WTC11 (cell line): Measurements from ENCODE around the gene ATXN7.

Source experiments
- ATF3 ChIP-seq: sonication (generic); formaldehyde crosslinking; conservative IDR thresholded peaks from 2 replicates; pipeline ENCODE4 v1.8.1; 2022; ENCODE audit warnings: mild to moderate bottlenecking, missing genetic modification reagents
- CTCF ChIP-seq: fragments of 200-600 bp; IDR thresholded peaks from 2 replicates; pipeline ENCODE4 v1.8.0; 2022; ENCODE audit warnings: antibody characterized with exemption
- ELF4 ChIP-seq: sonication (generic); formaldehyde crosslinking; IDR thresholded peaks from 2 replicates; pipeline ENCODE4 v1.8.1; 2022; ENCODE audit warnings: low read depth, mild to moderate bottlenecking, moderate library complexity, missing genetic modification reagents
- ETV6 ChIP-seq: sonication (generic); formaldehyde crosslinking; IDR thresholded peaks from 2 replicates; pipeline ENCODE4 v1.8.1; 2022; ENCODE audit warnings: mild to moderate bottlenecking, missing genetic modification reagents
- FOXK1 ChIP-seq: sonication (generic); formaldehyde crosslinking; IDR thresholded peaks from 2 replicates; pipeline ENCODE4 v1.8.0; 2022; ENCODE audit warnings: mild to moderate bottlenecking, moderate library complexity, missing genetic modification reagents
- KAT7 ChIP-seq: sonication (generic); formaldehyde crosslinking; IDR thresholded peaks from 2 replicates; pipeline ENCODE4 v1.8.1; 2023; ENCODE audit warnings: missing genetic modification reagents, mild to moderate bottlenecking, borderline replicate concordance
- MYBL2 ChIP-seq: sonication (generic); formaldehyde crosslinking; IDR thresholded peaks from 2 replicates; pipeline ENCODE4 v1.8.1; 2023; ENCODE audit warnings: mild to moderate bottlenecking, moderate library complexity, missing genetic modification reagents
- OVOL2 ChIP-seq: fragments of 250-450 bp; sonication (Bioruptor Pico); IDR thresholded peaks from 2 replicates; pipeline ENCODE4 v1.9.0; 2021; ENCODE audit warnings: mild to moderate bottlenecking, borderline replicate concordance
- TP53 ChIP-seq: sonication (generic); formaldehyde crosslinking; IDR thresholded peaks from 2 replicates; pipeline ENCODE4 v1.8.1; 2023; ENCODE audit warnings: mild to moderate bottlenecking, missing genetic modification reagents
- USF2 ChIP-seq: sonication (generic); formaldehyde crosslinking; IDR thresholded peaks from 2 replicates; pipeline ENCODE4 v1.8.1; 2023; ENCODE audit warnings: mild to moderate bottlenecking, missing genetic modification reagents, moderate library complexity
- ZBTB43 ChIP-seq: sonication (generic); formaldehyde crosslinking; IDR thresholded peaks from 2 replicates; pipeline ENCODE4 v1.8.1; 2023; ENCODE audit warnings: mild to moderate bottlenecking, missing genetic modification reagents
- ZNF281 ChIP-seq: sonication (generic); formaldehyde crosslinking; IDR thresholded peaks from 2 replicates; pipeline ENCODE4 v1.8.0; 2023; ENCODE audit warnings: mild to moderate bottlenecking, missing genetic modification reagents
- ZNF425 ChIP-seq: fragments of 250-450 bp; sonication (Bioruptor Pico); conservative IDR thresholded peaks from 2 replicates; pipeline ENCODE4 v1.9.0; 2021; ENCODE audit warnings: mild to moderate bottlenecking
- TF ChIP-seq, protein P1 (sequence below): sonication (generic); formaldehyde crosslinking; IDR thresholded peaks from 2 replicates; pipeline ENCODE4 v1.8.0; 2022; ENCODE audit warnings: missing genetic modification reagents

- TF ChIP-seq CTCF (no peak), ELF4 (no peak), ETV6 (no peak), ZNF281 (no peak), ZNF425 (CRISPR knock-in tag) (no peak), KAT7 (no peak), ATF3 (no peak), USF2 (CRISPR knock-in tag) (no peak), FOXK1 (CRISPR knock-in tag) (no peak), ZBTB43 (CRISPR knock-in tag) (no peak), OVOL2 (CRISPR knock-in tag) (no peak), TP53 (CRISPR knock-in tag) (no peak), MYBL2 (CRISPR knock-in tag) (no peak)
- TF ChIP-seq, protein P1, sequence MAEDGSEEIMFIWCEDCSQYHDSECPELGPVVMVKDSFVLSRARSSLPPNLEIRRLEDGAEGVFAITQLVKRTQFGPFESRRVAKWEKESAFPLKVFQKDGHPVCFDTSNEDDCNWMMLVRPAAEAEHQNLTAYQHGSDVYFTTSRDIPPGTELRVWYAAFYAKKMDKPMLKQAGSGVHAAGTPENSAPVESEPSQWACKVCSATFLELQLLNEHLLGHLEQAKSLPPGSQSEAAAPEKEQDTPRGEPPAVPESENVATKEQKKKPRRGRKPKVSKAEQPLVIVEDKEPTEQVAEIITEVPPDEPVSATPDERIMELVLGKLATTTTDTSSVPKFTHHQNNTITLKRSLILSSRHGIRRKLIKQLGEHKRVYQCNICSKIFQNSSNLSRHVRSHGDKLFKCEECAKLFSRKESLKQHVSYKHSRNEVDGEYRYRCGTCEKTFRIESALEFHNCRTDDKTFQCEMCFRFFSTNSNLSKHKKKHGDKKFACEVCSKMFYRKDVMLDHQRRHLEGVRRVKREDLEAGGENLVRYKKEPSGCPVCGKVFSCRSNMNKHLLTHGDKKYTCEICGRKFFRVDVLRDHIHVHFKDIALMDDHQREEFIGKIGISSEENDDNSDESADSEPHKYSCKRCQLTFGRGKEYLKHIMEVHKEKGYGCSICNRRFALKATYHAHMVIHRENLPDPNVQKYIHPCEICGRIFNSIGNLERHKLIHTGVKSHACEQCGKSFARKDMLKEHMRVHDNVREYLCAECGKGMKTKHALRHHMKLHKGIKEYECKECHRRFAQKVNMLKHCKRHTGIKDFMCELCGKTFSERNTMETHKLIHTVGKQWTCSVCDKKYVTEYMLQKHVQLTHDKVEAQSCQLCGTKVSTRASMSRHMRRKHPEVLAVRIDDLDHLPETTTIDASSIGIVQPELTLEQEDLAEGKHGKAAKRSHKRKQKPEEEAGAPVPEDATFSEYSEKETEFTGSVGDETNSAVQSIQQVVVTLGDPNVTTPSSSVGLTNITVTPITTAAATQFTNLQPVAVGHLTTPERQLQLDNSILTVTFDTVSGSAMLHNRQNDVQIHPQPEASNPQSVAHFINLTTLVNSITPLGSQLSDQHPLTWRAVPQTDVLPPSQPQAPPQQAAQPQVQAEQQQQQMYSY (CRISPR knock-in tag) = no peak
Observed at GRCh38 chr3:64009528-64009927, 145.9 kb downstream of the ATXN7 start.
